Mesenchymal stem cell (in vitro differentiated cells and primary cell): ENCODE data around the gene MZF1.
A peak's percentile ranks its signal among the peaks of the same experiment; 100 is the strongest.

Source experiments
- DNase-seq: peaks from one replicate; pipeline ENCODE4 v3.0.0-alpha.2; 2013
- H2AFZ ChIP-seq: one replicate; pipeline ENCODE4 v1.6.1; 2013; ENCODE audit warnings: low read depth, mild to moderate bottlenecking, control low read depth, inconsistent platforms, low read length, moderate library complexity
- H2AK5ac ChIP-seq: 2 replicates; pipeline ENCODE4 v1.6.1; 2013; ENCODE audit warnings: low read length, moderate library complexity, mild to moderate bottlenecking, inconsistent platforms; ENCODE audit not compliant: severe bottlenecking
- H2BK120ac ChIP-seq: one replicate; pipeline ENCODE4 v1.6.1; 2013; ENCODE audit warnings: low read depth, mild to moderate bottlenecking, inconsistent platforms, low read length, moderate library complexity
- H2BK12ac ChIP-seq, 2 experiments: one replicate each; pipeline ENCODE4 v1.6.1; 2013; ENCODE audit warnings: inconsistent platforms in 2 of 2, low read length in 2 of 2, mild to moderate bottlenecking in 2 of 2, moderate library complexity in 2 of 2, control low read depth in 1 of 2
- H2BK15ac ChIP-seq: one replicate; pipeline ENCODE4 v1.6.1; 2013; ENCODE audit warnings: mild to moderate bottlenecking, low read depth, inconsistent platforms; ENCODE audit not compliant: poor library complexity, severe bottlenecking
- H2BK5ac ChIP-seq: 2 replicates; pipeline ENCODE4 v1.6.1; 2013; ENCODE audit warnings: low read depth, mild to moderate bottlenecking, low read length, control low read depth, inconsistent platforms; ENCODE audit not compliant: poor library complexity, severe bottlenecking
- H3K14ac ChIP-seq, 2 experiments: one replicate each; pipeline ENCODE4 v1.6.1; 2013; ENCODE audit warnings: inconsistent platforms in 2 of 2, low read length in 2 of 2, control low read depth in 1 of 2, mild to moderate bottlenecking in 1 of 2, moderate library complexity in 1 of 2
- H3K18ac ChIP-seq, 2 experiments: one replicate each; pipeline ENCODE4 v1.6.1; 2013; ENCODE audit warnings: inconsistent platforms in 2 of 2, low read length in 2 of 2, control low read depth in 1 of 2, low read depth in 1 of 2, mild to moderate bottlenecking in 1 of 2
- H3K23ac ChIP-seq, 2 experiments: one replicate each; pipeline ENCODE4 v1.6.1; 2013; ENCODE audit warnings: inconsistent platforms in 2 of 2, low read length in 2 of 2, mild to moderate bottlenecking in 2 of 2, moderate library complexity in 2 of 2, control low read depth in 1 of 2
- H3K27ac ChIP-seq: 2 replicates; pipeline ENCODE4 v1.5.1; 2013; ENCODE audit warnings: mild to moderate bottlenecking, moderate library complexity, low read length, control low read depth, inconsistent platforms; ENCODE audit not compliant: poor library complexity, severe bottlenecking
- H3K27me3 ChIP-seq, 2 experiments: 2 replicates each; pipeline versions ENCODE4 v1.6.1 to v1.7.0; 2013; ENCODE audit warnings: low read length in 2 of 2, mild to moderate bottlenecking in 2 of 2, moderate library complexity in 2 of 2, control low read depth in 1 of 2, inconsistent platforms in 1 of 2; ENCODE audit not compliant: control insufficient read depth in 1 of 2, insufficient read depth in 1 of 2
- H3K36me3 ChIP-seq, 2 experiments: 2 replicates each; pipeline versions ENCODE4 v1.6.1 to v1.7.0; 2013; ENCODE audit warnings: low read length in 2 of 2, control low read depth in 1 of 2, inconsistent platforms in 1 of 2, low read depth in 1 of 2, mild to moderate bottlenecking in 1 of 2; ENCODE audit not compliant: insufficient read depth in 2 of 2, control insufficient read depth in 1 of 2
- H3K4ac ChIP-seq, 2 experiments: one replicate each; pipeline ENCODE4 v1.6.1; 2013; ENCODE audit warnings: inconsistent platforms in 2 of 2, low read length in 2 of 2, mild to moderate bottlenecking in 2 of 2, moderate library complexity in 2 of 2, control low read depth in 1 of 2, low read depth in 1 of 2
- H3K4me1 ChIP-seq: 2 replicates; pipeline ENCODE4 v1.6.1; 2013; ENCODE audit warnings: low read depth, low read length, control low read depth; ENCODE audit not compliant: control insufficient read depth, insufficient read depth
- H3K4me2 ChIP-seq: 2 replicates; pipeline ENCODE4 v1.6.1; 2013; ENCODE audit warnings: low read length, mild to moderate bottlenecking, inconsistent platforms; ENCODE audit not compliant: poor library complexity, severe bottlenecking
- H3K4me3 ChIP-seq, 2 experiments: 2 replicates each; pipeline versions ENCODE4 v1.5.1 to v1.7.0; 2013; ENCODE audit warnings: low read length in 2 of 2, mild to moderate bottlenecking in 2 of 2, control low read depth in 1 of 2, low read depth in 1 of 2; ENCODE audit not compliant: insufficient read depth in 1 of 2
- H3K79me1 ChIP-seq: replicated peaks from 2 replicates; pipeline ENCODE4 v1.6.1; 2013; ENCODE audit warnings: mild to moderate bottlenecking, control low read depth, low read length, inconsistent platforms; ENCODE audit not compliant: poor library complexity, severe bottlenecking
- H3K9ac ChIP-seq: 2 replicates; pipeline ENCODE4 v1.7.0; 2013; ENCODE audit warnings: mild to moderate bottlenecking, low read length, moderate library complexity
- H3K9me3 ChIP-seq: 2 replicates; pipeline ENCODE4 v1.7.0; 2013; ENCODE audit warnings: mild to moderate bottlenecking, low read length; ENCODE audit not compliant: control insufficient read depth
- H4K8ac ChIP-seq: one replicate; pipeline ENCODE4 v1.6.1; 2013; ENCODE audit warnings: inconsistent platforms, mild to moderate bottlenecking, low read length, moderate library complexity
- H4K91ac ChIP-seq: one replicate; pipeline ENCODE4 v1.6.1; 2013; ENCODE audit warnings: mild to moderate bottlenecking, low read length, inconsistent platforms
- WGBS: methylation state at CpG from one replicate; pipeline ENCODE4 v1.1.7; 2013; ENCODE audit warnings: mixed read lengths; 5-methylcytosine and 5-hydroxymethylcytosine counted together

The MZF1 gene

DNA sequence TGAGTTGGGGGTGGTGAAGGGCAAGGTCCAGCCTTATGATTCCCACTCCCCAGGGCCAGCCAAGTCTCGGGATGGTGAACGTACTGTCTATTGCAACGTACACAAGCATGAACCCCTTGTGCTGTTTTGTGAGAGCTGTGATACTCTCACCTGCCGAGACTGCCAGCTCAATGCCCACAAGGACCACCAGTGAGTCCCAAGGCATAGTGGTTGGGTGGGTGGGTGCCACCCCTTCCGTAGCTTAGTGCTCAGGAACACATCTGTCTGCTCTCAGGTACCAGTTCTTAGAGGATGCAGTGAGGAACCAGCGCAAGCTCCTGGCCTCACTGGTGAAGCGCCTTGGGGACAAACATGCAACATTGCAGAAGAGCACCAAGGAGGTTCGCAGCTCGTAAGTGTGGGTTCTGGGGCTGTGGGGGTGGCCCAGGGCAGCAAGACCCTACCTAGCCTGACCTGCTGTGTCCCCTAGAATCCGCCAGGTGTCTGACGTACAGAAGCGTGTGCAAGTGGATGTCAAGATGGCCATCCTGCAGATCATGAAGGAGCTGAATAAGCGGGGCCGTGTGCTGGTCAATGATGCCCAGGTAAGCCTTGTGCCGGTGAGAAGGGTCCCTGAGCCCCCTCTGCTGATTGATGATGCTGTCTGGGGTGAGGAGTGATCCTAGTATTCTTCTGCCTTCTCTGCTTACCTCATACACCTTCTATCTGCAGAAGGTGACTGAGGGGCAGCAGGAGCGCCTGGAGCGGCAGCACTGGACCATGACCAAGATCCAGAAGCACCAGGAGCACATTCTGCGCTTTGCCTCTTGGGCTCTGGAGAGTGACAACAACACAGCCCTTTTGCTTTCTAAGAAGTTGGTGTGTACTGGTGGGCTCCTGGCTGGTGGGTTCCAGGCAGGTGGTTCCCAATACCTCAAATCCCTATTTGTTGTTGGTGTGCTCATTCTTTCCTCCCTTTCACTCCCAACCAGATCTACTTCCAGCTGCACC lies 25.5 kb downstream of the MZF1 start:
- Histone ChIP-seq H3K79me1 (peaks cover 14% of the 10 kb centered on the region), H3K4ac (no peak overlapping the region), H4K8ac (no peak overlapping the region), H3K18ac (no peak overlapping the region), H3K23ac (no peak overlapping the region), H2BK5ac (no peak overlapping the region), H3K4me2 (no peak overlapping the region), H2AK5ac (no peak overlapping the region), H3K9me3 (no peaks in the 10 kb centered on the region), H3K4me3 (no peak overlapping the region), H3K27me3 (peaks cover 0 to under 1% of the 10 kb centered on the region in 2 experiments), H2AFZ (no peak overlapping the region), H3K9ac (peak overlapping the region; percentile 59), H3K4me1 (peaks cover 23% of the 10 kb centered on the region), H2BK120ac (no peak overlapping the region), H2BK12ac (no peak overlapping the region), H3K36me3 (peaks cover 67 to 68% of the 10 kb centered on the region in 2 experiments), H4K91ac (no peak overlapping the region), H3K14ac (no peak overlapping the region), H2BK15ac (no peak overlapping the region), H3K27ac (no peak overlapping the region)
- 97% methylated on average over 17 of the region's 18 CpGs for WGBS
- no peak for DNase-seq

GRCh38 chr19:58546019-58546530 lies 27.1 kb downstream of the MZF1 start:
- peak overlapping the region; percentile 88 to 96 for H3K4me3 ChIP-seq
- no peak overlapping the region for H2BK12ac ChIP-seq
- H3K4ac ChIP-seq: no peak overlapping the region
- WGBS: 40% methylated on average over 1 of the region's 1 CpG
- no peak overlapping the region for H2AFZ ChIP-seq
- no peak for DNase-seq
- H3K27me3 ChIP-seq: peaks cover 0 to 9% of the 10 kb centered on the region in 2 experiments
- H2BK120ac ChIP-seq: no peak overlapping the region
- H3K79me1 ChIP-seq: peaks cover 9% of the 10 kb centered on the region
- no peak overlapping the region for H2BK5ac ChIP-seq
- no peak overlapping the region for H2BK15ac ChIP-seq
- peaks cover 52 to 53% of the 10 kb centered on the region in 2 experiments for H3K36me3 ChIP-seq
- no peak overlapping the region for H4K8ac ChIP-seq
- H3K9ac ChIP-seq: peak overlapping the region; percentile 94
- peak overlapping the region; percentile 65 for H3K4me2 ChIP-seq
- no peaks in the 10 kb centered on the region for H3K9me3 ChIP-seq
- H3K4me1 ChIP-seq: peaks cover 23% of the 10 kb centered on the region
- no peak overlapping the region for H4K91ac ChIP-seq
- peak overlapping the region in 1 of 2 experiments; percentile 91 for H3K23ac ChIP-seq
- no peak overlapping the region for H3K14ac ChIP-seq
- H3K18ac ChIP-seq: no peak overlapping the region
- no peak overlapping the region for H3K27ac ChIP-seq
- H2AK5ac ChIP-seq: no peak overlapping the region

DNA sequence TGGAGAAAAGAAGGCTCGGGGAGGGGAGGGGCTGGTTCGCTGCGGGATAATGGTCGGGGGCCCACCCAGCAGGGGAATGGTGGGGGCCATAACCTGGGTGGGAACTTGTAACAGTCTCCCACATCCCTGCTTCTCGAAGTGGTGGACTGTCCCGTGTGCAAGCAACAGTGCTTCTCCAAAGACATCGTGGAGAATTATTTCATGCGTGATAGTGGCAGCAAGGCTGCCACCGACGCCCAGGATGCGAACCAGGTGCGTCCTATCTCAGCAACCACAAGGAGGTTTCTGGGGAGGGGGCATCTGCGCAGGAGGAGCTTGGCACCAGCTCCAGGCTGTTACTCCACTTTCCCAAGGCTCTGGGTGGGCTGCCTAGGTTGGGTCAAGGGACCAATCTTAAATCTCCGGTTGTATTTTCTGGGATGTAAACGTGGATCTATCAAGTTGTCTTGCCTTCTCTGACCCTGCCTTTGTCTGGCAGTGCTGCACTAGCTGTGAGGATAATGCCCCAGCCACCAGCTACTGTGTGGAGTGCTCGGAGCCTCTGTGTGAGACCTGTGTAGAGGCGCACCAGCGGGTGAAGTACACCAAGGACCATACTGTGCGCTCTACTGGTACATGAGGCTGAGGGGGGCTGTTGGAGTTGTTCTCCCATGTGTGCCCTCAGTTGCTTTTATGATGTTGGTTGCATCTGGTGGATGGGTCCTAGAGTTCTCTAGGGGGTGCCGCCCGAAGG lies 27.7 kb downstream of the MZF1 start:
- Histone ChIP-seq H3K4me3 (peak overlapping the region; percentile 88 to 96), H3K27me3 (peaks cover under 1 to 12% of the 10 kb centered on the region in 2 experiments), H3K4me2 (peak overlapping the region; percentile 65), H4K8ac (no peak overlapping the region), H3K9me3 (no peaks in the 10 kb centered on the region), H2BK15ac (no peak overlapping the region), H3K79me1 (peaks cover 8% of the 10 kb centered on the region), H2AFZ (no peak overlapping the region), H2BK120ac (no peak overlapping the region), H3K18ac (peak overlapping the region in 1 of 2 experiments; percentile 71), H3K23ac (peak overlapping the region in 1 of 2 experiments; percentile 94), H4K91ac (no peak overlapping the region), H3K36me3 (peaks cover 45 to 47% of the 10 kb centered on the region in 2 experiments), H3K14ac (peak overlapping the region in 1 of 2 experiments; percentile 79), H3K9ac (peak overlapping the region; percentile 94), H3K27ac (no peak overlapping the region), H2BK5ac (no peak overlapping the region), H3K4ac (peak overlapping the region; percentile 51 to 56), H2BK12ac (no peak overlapping the region), H3K4me1 (peaks cover 23% of the 10 kb centered on the region), H2AK5ac (no peak overlapping the region)
- WGBS: 9% methylated on average over 21 of the region's 21 CpGs
- no peak for DNase-seq
